Iris pigment epithelial cell (primary cell): ENCODE measurements around the gene FARS2.
A peak's percentile ranks its signal among the peaks of the same experiment; 100 is the strongest.

ENCODE experiments used
- DNase-seq: peaks from one replicate; pipeline ENCODE4 v3.0.0-alpha.2; 2011; ENCODE audit warnings: low read depth

Gene FARS2

DNA sequence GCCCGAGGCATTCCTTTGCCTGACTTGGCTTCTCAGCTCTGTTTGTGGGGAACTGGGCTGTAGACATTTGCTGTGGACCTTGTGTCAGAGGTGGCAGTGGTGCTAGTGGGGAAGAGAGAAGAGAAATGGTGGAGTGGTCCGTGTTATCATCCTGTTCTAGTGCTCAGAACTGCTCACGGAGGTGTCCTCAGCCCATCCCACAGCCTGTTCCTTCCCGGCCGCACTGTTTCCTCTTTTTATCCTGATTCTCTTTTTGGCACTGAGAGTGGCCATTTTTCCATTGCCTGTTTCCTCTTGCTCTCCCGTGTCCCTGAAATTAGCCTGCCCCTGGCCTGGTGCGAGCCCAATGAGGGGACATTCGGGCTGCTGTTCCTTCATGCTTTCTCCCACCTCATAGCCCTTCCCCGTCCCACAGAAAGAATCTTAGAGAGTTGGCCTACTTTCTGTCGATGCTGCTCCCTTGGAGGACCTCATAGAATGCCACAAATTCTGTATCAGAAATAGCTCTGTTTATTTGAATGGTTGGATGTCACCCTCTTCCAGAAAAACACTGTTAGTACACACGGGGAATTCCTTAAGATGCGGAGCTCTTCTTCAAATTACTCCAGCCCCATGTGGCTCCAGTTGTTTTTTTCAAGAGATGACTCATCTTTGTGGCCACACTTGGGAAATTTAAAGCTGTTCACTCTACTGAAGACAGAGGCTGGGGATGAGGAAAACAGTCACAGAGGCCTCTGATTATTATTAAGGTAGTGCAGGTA lies 26.1 kb downstream of the FARS2 start:
- DNase-seq, result peak; percentile 85

DNA sequence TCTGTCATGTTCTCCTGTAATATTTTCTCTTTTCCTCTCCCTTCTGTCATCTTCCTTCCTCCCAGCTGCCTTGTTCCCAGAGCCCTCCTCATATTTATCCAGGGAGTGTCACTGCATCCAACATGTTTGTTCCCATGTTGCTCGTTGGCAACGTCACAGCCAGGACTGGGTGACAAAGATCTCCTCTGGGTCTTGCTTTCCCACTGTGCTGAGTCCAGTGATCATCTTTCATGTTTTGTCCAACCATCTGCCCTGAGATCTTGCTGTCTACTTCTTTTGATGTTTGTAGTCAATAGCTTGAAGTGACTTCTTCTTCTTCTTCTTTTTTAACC lies 26.6 kb downstream of the FARS2 start:
- DNase-seq, result no peak

DNA sequence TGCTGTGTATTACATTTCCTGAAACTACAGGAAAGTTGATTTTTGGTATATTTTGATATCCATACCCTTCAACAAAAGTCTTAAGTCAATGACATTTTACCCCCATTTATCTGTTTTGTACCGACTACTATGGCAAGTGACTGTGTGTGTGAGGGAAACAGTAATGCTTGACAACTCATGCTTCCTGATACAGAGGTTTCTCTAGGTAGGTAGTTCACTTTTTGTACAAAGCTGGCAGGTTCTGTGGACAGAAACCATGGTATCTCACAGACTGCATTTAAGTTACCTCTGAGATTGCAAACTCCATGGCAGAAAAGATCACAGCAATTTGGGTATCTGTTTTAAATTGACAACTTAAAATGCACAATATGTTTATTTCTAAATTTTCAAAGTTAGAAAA lies 28.8 kb downstream of the FARS2 start:
- DNase-seq, result no peak

DNA sequence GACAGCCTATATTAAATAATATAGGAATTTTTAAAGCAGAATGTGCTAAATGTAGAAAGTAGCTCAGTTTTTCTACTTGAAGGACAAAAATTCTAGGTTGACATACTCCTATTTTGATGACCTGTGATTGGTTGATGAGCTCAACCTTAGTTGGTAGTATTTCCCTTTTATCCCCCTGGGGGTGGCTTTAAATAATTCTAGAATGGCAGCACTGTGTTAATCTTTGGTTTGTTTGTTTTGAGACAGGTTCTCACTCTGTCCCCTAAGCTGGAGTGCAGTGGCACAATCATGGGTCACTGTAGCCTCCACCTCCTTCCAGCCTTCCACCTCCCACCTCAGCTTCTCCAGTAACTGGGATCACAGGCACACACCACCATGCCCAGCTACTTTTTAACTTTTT lies 29.2 kb downstream of the FARS2 start:
- DNase-seq, result no peak

DNA sequence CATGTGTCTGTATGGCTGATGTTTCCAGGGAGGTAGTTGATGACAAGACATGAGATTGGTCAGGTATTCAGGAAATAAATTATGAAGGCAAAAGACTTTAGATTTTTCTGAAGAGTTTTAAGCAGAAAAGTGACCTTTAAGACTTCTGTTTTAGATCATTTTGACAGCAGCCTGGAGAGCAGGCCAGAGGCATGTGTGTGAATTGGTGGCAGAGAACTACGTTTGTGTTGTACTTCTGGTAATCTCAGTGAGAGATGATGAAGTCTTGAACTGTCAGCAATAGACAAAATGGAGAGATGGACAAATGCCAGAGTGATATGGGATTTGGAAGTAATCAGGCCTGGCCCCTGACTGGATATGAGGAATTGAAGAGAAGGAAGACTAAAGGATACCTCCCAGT lies 30.8 kb downstream of the FARS2 start:
- no peak for DNase-seq

DNA sequence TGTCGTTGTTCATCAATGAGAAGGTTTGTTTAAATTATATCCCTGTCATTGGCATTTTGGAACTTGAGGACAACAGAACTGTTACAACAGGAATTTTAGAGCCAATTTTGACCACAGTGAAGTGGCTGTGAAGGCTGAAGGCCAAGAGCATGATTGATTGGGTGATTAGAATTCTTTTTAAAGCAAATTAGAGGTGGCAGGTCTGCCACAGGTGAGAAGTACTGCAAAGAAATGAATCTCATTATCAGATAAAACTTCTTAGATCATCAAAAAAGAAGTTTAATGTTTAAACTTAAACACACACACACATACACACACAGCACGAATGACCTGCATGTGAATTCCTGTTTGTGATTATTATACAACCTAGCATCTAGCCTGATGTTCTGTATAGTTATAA lies 32.4 kb downstream of the FARS2 start:
- no peak for DNase-seq

DNA sequence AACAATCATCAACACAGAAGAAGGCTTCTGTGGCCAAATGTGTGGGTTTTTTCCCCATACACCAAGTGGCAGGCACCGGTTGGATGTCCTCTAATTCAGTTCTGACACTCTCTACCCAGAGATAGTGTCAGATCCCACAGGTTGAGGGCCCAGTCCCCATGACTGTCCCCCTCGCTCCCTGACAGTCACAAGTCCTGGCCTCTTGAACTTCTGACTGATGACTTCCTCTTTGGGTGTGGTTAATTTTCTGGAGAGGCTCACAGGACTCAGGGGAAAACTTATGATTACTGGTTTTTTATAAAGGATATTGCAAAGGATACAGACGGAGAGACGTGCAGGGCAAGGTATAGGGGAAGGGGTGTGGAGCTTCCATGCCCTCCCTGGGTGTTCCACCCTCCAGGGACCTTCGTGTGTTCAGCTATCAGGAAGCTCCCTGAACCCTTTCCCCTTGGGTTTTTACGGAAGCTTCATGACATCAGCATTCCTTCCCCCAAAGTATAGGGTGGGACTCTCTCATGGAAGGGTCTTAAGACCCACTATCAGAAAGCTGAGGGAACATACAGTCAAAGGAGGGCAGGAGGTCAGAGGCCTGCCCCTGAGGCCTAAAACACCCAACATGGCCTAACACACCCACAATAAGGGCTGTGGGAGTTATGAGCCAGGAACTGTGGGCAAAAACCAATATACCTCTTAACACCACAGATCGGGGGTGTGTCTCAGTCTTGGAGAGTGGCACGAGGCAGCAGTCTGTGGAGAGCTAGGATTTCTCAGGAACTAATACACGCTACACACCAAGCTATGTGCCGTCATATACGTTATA lies 33.3 kb downstream of the FARS2 start:
- no peak for DNase-seq

DNA sequence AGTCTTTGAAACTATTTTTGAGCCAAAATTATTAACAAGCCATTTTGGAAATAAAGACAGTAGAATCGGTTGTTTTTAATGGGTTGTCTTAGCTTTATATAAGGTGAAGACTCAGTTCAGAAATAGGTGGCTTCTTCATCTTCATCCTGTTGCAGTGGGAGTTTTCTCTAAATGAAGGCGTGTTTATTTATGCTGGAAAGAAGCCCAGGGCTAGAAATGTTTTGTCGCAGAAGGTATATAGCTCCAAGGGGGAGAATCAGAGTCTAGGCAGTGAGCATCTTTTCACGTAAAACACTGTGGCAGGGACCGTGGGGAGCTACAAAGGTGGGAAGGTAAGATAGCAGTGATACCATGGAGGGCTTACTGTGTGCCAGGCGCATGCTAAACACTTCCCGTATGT lies 34.3 kb downstream of the FARS2 start:
- peak; percentile 68 for DNase-seq

DNA sequence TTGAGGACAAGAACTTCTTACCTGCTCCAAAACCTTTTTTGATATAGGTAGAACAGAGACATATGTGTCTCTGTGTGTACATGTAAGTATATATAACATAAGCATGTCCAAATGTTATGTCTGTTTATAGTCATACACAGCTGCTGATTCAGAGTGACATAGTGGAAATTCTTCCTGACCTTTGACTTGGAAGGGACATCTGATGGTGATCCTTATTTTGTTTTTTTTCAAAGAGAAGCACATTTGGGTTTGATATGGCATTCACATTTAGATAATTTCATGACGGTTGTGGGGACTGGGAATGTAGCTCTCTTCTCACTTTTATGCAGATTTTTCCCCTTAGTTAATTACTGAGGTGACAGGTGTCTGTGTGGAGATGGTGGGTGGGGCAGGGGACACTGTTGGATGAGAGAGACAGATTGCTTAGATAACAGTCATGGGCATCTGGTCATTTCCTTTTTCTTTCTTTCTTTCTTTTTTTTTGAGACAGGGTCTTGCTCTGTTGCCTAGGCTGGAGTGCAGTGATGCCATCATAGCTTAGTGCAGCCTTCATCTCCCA lies 39.0 kb downstream of the FARS2 start:
- DNase-seq, result no peak

DNA sequence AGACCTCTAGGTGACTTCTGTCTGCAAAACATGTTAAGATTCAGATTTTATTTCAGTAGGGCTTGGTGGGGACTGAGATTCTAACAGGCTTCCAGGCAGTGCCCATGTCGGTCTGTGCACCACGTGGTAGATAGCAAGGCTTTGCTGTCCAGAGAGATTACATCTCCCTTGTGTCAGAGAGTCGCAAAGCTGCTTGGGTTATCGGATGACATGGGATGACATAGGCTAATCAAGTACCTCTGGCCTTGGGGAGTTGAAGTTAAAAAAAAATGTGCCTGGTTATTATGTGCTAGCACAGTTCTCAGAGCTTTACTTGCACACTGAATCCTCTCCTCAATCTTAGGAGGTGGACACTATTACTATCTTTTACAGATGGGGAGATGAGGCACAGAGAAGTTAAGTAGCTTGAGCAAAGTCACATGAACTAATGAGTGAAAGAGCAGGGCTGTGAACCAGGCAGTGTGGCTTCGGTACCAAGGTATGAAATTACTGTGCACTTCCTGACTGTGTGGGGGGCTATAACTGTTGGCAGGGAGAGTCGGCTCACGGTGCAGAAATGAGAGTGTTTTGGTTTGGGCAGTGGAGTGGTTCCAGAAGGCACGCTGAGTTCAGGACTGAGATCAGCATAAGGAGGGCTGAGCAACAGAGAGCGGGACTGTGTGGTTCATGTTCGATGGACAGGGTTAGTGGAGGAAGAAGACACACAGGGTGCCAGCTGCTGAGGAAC lies 41.1 kb downstream of the FARS2 start:
- no peak for DNase-seq

DNA sequence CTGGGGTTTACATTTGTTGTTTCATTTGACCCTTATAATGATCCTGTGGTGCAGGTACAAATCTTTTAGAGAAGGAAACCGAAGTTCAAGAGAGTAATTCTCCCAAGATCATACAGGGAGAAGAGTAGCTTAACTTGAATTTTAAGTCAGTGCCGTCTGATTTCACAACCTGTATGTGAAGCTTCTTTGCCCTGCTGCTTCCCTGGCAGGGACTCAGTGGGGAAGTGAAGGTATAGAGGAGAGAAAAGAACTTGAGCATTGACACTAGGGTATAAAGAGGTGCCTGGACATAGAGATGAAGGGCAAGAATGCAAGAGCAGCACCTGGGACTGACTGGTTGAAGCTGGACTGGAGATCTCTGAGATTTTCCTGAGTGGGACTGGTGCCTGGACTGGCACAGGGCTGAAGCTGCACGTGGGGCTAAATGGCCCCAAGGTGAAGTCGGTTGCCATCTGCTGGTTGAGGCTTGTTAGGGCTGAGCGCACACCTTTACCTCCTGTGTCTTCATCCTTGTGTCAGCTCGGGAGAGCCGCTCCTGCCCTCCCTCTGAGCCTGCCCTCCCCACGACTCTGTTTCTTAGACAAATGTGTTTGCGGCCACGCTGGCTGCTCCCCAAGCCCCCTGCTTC lies 41.8 kb downstream of the FARS2 start:
- DNase-seq, result peak; percentile 36

DNA sequence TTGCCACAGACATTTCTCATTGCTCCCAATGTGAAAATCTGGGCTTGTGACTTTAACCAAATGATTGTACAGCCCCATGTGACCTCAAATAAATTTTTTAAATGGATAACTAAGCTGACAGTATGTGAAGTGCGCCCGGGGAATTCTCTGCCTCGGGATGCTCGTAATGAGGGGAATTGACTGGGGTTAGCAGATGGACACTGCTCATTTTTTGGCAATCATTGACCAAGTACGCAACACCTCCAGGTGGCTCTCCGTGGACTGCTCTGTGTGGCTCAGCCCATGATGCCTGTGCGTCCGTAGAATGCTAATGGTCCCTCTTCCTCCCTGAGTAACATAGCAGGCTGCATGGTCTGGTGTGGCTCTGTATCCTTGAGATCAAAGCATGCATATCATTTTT lies 42.4 kb downstream of the FARS2 start:
- DNase-seq, result no peak

DNA sequence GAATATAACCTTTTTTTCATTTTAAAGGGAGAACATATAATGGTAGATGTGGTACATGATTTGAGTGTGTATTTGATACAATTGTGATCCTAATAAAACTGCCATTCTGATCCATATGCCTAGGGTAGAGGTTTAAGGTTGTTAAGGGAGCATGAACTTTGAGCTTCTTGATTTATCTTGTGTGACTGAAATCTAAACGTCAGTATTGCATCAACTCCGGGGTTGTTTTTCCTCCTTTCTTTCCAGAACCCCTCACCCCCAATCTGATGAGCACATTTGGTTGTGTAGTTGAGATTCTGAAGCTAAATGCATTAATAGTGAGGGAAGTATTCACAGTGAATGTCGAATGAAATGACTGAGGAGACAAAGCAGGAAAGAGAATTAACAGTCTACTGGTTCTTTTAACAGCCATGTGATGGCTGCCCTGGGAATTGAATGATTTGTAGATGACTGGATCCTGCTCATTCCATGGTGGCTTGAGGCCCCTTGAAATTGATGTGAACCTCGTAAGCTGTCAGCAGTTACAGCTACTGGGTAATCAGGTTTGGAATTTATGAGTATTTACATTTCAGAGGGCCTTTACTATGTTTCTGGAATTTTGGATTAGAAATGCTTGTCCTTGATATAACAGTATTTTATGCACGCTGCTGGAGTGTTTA lies 44.8 kb downstream of the FARS2 start:
- DNase-seq, result peak; percentile 38

DNA sequence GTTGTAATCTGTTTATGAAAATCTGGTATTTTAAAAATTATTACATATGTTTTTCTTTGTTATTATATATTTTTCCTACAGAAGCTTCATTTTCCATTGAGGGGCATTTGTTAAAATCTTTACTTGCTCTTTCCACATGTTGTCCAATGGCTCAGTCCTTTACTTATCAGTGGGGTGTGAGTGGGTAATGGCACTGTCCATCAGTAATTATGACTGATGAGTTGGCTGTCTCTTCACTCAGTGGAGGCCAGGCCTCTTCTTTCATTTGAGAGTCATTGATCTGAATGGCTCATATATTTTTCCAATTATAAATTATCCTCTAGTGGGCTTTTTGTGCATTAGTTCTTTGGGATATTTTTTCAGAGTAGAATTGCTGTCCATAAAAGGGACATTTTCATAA lies 45.7 kb downstream of the FARS2 start:
- no peak for DNase-seq

DNA sequence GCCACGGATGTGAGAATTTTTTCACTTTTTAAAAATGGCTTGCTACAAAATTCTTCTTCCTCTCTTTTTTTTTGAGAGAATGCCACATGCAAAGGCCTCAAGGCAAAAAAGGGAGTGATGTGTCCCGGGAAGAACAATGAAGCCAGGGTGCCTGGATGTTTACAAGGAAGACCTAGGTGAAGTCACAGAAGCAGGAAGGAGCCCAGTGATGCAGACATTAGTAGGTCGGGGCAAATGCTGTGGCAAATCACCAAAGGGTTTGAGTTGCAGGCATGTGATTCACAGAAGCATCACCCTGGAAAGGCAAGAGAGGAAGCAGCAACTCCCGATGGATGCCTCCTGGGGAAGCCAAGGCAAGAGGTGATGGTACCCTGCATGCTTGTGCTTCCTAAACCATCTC lies 46.8 kb downstream of the FARS2 start:
- no peak for DNase-seq

DNA sequence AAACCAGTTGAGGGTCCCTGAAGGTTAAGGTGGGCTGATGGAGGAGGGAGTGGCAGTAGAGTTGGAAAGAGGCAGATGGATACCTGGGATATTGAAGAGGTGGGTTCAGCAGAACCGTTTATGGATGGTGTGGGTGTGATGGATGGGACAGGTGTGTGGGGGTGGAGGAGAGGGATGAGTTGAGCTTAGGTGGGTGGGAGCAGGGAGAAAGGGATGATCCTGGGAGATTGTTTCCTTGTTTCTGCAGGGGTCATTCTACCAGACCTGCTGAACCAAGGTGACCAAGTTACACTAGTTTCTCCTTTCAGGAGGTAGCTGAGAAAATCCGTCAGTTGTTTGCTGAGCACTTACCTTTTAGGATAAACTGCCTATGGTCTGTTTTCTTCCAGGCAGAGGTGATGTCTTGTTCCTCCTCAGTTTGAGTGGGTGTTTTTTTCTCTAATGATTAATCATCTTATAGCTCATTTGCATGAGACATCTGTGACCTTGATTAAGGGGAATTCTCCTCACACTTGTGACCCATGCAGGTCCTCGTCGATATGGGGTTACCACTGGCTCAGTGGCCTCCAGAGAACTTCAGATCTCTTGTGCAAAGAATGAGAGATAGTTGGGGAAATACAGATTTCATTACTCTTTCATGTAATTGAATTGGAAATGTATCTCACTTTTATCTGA lies 53.0 kb downstream of the FARS2 start:
- no peak for DNase-seq

DNA sequence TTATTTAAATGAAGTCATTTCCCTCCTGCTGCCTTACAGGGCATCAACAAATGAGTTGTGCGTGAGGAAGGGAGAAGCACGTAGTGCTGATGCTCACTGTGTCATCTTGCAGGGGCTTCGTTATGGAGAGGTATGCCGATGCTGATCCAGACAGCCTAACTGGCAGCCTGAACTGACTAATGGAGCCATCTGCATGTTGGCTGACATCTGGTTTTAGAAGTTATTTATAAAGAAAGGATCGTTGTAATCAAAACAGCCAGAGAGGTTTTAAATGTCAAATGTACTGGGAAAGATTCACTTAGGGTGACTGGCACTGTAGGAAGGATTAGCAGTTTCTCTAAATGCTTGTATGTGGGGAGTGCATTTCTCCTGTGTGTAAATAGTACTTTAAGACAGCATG lies 54.6 kb downstream of the FARS2 start:
- DNase-seq, result peak; percentile 56

DNA sequence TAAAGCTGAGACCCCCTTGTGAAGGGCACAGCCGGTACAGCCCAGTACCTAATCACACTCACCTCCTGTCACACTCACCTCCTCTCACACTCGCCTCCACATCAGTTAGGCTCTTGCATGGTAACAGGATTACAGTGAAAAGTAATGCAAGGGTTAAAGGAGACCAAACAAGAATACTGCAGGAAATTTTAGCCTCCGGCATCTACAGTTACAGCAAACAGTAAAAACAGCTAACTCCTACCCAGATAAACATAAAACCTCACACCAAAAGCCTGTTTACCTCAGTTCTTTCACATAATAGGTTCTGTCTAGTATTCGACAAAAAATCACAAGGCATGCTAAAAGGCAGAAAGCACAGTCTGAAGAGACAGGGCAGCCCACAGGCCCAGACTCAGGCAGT lies 55.6 kb downstream of the FARS2 start:
- no peak for DNase-seq

DNA sequence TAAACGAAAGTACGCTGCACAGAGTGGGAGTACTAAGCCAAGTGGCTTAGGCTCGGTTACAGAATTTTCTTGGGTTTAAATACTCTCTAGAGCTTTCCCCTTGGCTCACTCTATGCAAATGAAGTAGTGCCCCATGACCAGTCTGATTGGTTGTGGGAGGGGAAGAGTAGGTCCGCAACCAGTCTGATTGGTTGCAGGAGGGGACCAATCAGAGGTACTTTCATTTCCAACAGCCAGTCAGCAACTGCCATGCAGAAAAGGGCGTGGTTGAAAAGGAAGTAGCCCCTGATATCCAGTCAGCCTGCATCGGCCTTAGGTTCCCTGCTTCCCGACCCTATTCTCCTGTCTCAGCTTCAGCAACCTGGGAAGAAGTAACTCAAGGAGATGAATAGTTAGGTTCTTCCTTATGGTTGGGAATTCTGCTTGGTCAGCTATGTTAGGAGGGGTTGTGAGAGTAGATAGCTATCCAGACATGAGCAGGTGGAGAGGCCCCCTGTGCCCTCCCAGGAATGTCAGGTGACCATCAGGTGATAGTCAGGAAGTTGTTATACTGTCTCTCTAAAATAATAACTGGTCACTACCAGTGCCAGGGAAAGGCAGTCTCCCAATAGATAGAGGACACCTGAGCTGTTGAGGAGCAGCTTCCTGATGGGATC lies 57.4 kb downstream of the FARS2 start:
- DNase-seq, result no peak

DNA sequence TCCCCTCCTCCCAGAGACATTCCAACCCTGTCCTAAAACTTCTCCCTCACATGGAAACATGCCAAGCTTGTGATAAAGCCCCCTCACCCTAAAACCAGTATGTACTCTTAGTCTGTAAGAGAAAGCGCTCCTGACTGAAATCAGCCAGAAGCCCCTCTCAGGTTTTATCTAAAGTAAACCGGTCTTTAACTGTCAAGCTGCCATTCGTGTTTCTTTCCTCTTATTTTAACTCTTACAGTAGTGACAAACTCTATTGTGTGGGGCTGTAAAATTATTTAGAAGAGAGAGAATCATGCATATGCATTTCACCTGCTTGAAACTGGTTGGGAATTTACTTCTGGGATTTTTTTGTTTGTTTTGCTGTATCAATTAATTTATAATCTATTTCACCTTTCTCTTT lies 62.7 kb downstream of the FARS2 start:
- DNase-seq, result no peak

DNA sequence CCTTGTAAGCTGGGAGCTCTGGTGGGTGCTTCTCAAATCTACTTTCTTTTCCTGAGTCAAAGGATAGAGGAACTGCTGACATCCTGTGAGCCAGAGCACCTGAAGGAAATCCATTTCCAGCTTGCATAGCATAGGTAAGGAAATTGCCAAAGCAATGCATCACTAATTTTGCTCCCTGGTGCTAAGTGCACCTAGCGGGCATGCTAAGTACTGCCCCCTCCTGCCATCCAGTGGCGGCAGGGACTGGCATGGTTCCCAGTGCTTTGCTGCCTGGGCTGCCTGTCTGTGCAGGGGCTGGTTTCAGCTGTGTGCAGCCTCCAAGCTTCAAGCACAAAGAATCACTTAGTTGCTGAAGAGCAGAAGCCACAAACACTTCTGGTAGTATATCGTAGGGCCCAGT lies 63.9 kb downstream of the FARS2 start:
- DNase-seq, result no peak
